Panc1 (cell line): Measurements from ENCODE around the gene NTM. TPM values are rescaled to one million over a fixed set of nuclear protein-coding genes. Genes with fewer than 3 reads are reported as not detected.

Experiments
- ATAC-seq: fragments of 200-7000 bp; cut with Tn5 transposase; 2 replicates; pipeline ENCODE4 v1.9.1; 2020; ENCODE audit warnings: mild to moderate bottlenecking, moderate library complexity
- BruUV-seq: library from RNA; stranded (reverse); fragments of 400-500 nt; replicated peaks from 2 replicates; lab custom pipeline; 2021; lab: Mats Ljungman, UMichigan
- CTCF ChIA-PET: fragments of 300-600 bp; sonication (Branson Sonifier 250); formaldehyde crosslinking; loops from one replicate; lab custom pipeline; 2022; ENCODE audit warnings: antibody characterized with exemption; lab: Charles Lee
- POLR2A ChIA-PET: fragments of 300-600 bp; sonication (Branson Sonifier 250); formaldehyde crosslinking; loops from one replicate; lab custom pipeline; 2022; ENCODE audit warnings: antibody characterized with exemption; lab: Charles Lee
- DNase-seq: peaks from one replicate; pipeline ENCODE4 v3.0.0-alpha.2; 2010; ENCODE audit warnings: low read depth, low spot score
- H3K27ac ChIP-seq: 2 replicates; pipeline ENCODE4 v1.5.1; 2011; ENCODE audit warnings: mild to moderate bottlenecking, low read length, inconsistent platforms
- H3K27me3 ChIP-seq: fragments of 200-500 bp; sonication (Bioruptor generic); 2 replicates; pipeline ENCODE4 v1.6.0; 2014; ENCODE audit warnings: low read length, inconsistent platforms; ENCODE audit not compliant: control insufficient read depth, insufficient read depth
- H3K36me3 ChIP-seq: fragments of 200-500 bp; sonication (Bioruptor generic); 2 replicates; pipeline ENCODE4 v1.5.1; 2014; ENCODE audit warnings: inconsistent platforms, mild to moderate bottlenecking, low read length, moderate library complexity; ENCODE audit not compliant: control insufficient read depth, insufficient read depth
- H3K4me1 ChIP-seq: 2 replicates; pipeline ENCODE4 v1.5.1; 2011; ENCODE audit warnings: inconsistent platforms, mild to moderate bottlenecking, low read length, moderate library complexity; ENCODE audit not compliant: control insufficient read depth, insufficient read depth
- H3K4me3 ChIP-seq, 2 experiments: 2 replicates each; pipeline ENCODE4 v1.5.1; 2011 to 2012; ENCODE audit warnings: low read depth in 2 of 2, low read length in 2 of 2, mild to moderate bottlenecking in 2 of 2, inconsistent platforms in 1 of 2, moderate library complexity in 1 of 2
- H3K9me3 ChIP-seq: fragments of 200-500 bp; sonication (Bioruptor generic); 2 replicates; pipeline ENCODE4 v1.5.1; 2014; ENCODE audit warnings: low read depth, mild to moderate bottlenecking, inconsistent platforms, low read length, moderate library complexity; ENCODE audit not compliant: control insufficient read depth, insufficient read depth
- CTCF ChIP-seq: fragments of 450-650 bp; IDR thresholded peaks from 2 replicates; pipeline ENCODE4 v1.5.1; 2017; ENCODE audit warnings: mild to moderate bottlenecking
- POLR2AphosphoS5 ChIP-seq: IDR thresholded peaks from 2 replicates; pipeline ENCODE4 v1.6.1; 2012; ENCODE audit warnings: mild to moderate bottlenecking, low read depth, low read length, moderate library complexity
- REST ChIP-seq, 2 experiments: IDR thresholded peaks; 2 replicates each; pipeline ENCODE4 v1.6.1; 2011 to 2012; ENCODE audit warnings: low read depth in 2 of 2, control low read depth in 1 of 2, low read length in 1 of 2, mild to moderate bottlenecking in 1 of 2, moderate library complexity in 1 of 2; ENCODE audit not compliant: insufficient read depth in 1 of 2
- SIN3A ChIP-seq: IDR thresholded peaks from 2 replicates; pipeline ENCODE4 v1.6.1; 2012; ENCODE audit warnings: low read depth, mild to moderate bottlenecking, low read length, moderate library complexity, borderline replicate concordance; ENCODE audit not compliant: insufficient read depth
- TCF7L2 ChIP-seq: IDR thresholded peaks from 2 replicates; pipeline ENCODE4 v1.6.1; 2011; ENCODE audit warnings: mild to moderate bottlenecking, low read depth, low read length, inconsistent platforms
- in situ Hi-C: cut with HindIII; loops from 2 replicates; pipeline ENCODE4 v1.10.0; 2016; ENCODE audit warnings: low sequenced_read_pairs, low pct_unique_long_range_greater_than_20kb
- intact Hi-C: fragments of 100-400 bp; cut with micrococcal nuclease; formaldehyde crosslinking; loops from one replicate; pipeline ENCODE4 v1.10.0; 2022; ENCODE audit not compliant: unreplicated experiment
- total RNA-seq: library from RNA; stranded (reverse); gene quantifications from one replicate; pipeline ENCODE4 v1.2.1, GENCODE V29; 2021; ENCODE audit not compliant: unreplicated experiment

The NTM gene
- total RNA-seq, 1 experiment from 2014 or later = 0.10 TPM

DNA sequence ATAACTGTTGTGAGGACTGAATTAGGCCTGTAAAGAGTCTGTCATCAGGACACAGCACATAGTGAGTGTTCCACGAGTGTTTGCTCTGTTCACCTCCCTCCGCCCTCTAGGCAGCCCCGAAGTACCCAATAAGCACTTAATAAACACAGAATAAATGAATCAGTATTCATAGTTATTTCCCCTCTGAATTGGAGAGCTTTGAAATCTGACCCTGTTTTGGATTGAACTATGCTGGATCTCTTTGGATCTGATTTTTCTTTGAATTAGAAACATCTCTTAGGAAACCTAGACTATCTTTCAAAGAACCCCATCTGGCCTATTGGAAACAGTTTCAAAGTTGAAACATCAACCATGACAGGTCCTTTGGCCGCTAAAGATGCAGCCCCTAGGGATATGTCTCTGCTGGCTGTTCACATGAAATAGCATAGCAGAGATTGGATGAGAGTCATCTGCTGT lies 615.5 kb downstream of the NTM start:
- DNase-seq (no peak), ATAC-seq (no peak)
- Histone ChIP-seq H3K27me3 (no peaks in the 10 kb centered on the region), H3K27ac (no peak overlapping the region), H3K4me3 (no peak overlapping the region), H3K9me3 (no peaks in the 10 kb centered on the region), H3K36me3 (no peaks in the 10 kb centered on the region), H3K4me1 (no peaks in the 10 kb centered on the region)
- CTCF ChIA-PET = no interaction called here
- intact Hi-C loops (no loop called here), in situ Hi-C loops (no loop called here)
- TF ChIP-seq SIN3A = no peak
- TF ChIP-seq TCF7L2 = no peak
- TF ChIP-seq POLR2AphosphoS5 = no peak
- no peak for TF ChIP-seq CTCF
- TF ChIP-seq REST (IDR thresholded peaks at IDR 0.05; ENCODE audit: insufficient read depth in 1 of 2, low read depth in 2 of 2, low read length in 1 of 2) = no peak
- POLR2A ChIA-PET = no interaction called here
- BruUV-seq = no TSS peak

- ChIA-PET CTCF (no interaction called here), POLR2A (no interaction called here)
- intact Hi-C loops (no loop called here), in situ Hi-C loops (no loop called here)
- no peak for TF ChIP-seq TCF7L2
- TF ChIP-seq POLR2AphosphoS5 = no peak
- no peak for TF ChIP-seq SIN3A
- TF ChIP-seq REST (IDR thresholded peaks at IDR 0.05; ENCODE audit: insufficient read depth in 1 of 2, low read depth in 2 of 2, low read length in 1 of 2) = no peak
- no peak for TF ChIP-seq CTCF
- ATAC-seq (no peak), DNase-seq (no peak)
- no peaks in the 10 kb centered on the region for H3K4me1 ChIP-seq
- H3K27me3 ChIP-seq = no peaks in the 10 kb centered on the region
- BruUV-seq = no TSS peak
- H3K36me3 ChIP-seq = no peaks in the 10 kb centered on the region
- H3K4me3 ChIP-seq = no peak overlapping the region
- no peaks in the 10 kb centered on the region for H3K9me3 ChIP-seq
- H3K27ac ChIP-seq = no peak overlapping the region
These were observed 617.3 kb downstream of the NTM start for GRCh38 chr11:131987703-131988102.
